SU-DHL-6 (cell line): ENCODE data around the gene DUSP2.

Experiments
- CTCF ChIP-seq: fragments of 200-600 bp; sonication (generic); IDR thresholded peaks from one replicate; pipeline ENCODE4 v1.5.1; 2017; ENCODE audit warnings: antibody characterized with exemption, mild to moderate bottlenecking, low read length, moderate library complexity; ENCODE audit not compliant: insufficient read depth, poor library complexity, severe bottlenecking
- EZH2phosphoT487 ChIP-seq: fragments of 200-600 bp; sonication (generic), shearing (Covaris generic); conservative IDR thresholded peaks from 2 replicates; pipeline ENCODE4 v1.6.1; 2018; ENCODE audit warnings: mild to moderate bottlenecking, antibody characterized with exemption, low read length, moderate library complexity, mixed read lengths

- TF ChIP-seq CTCF = no peak
- TF ChIP-seq EZH2phosphoT487 = no peak
These were observed 21.3 kb downstream of the DUSP2 start for GRCh38 chr2:96123936-96124335.
